Measurements from ENCODE around the gene THRA. TPM values are rescaled to one million over a fixed set of nuclear protein-coding genes. Genes with fewer than 3 reads are reported as not detected.

THRA gene
- total RNA-seq, 1 experiment from 2014 or later, result 11.4 TPM

DNA sequence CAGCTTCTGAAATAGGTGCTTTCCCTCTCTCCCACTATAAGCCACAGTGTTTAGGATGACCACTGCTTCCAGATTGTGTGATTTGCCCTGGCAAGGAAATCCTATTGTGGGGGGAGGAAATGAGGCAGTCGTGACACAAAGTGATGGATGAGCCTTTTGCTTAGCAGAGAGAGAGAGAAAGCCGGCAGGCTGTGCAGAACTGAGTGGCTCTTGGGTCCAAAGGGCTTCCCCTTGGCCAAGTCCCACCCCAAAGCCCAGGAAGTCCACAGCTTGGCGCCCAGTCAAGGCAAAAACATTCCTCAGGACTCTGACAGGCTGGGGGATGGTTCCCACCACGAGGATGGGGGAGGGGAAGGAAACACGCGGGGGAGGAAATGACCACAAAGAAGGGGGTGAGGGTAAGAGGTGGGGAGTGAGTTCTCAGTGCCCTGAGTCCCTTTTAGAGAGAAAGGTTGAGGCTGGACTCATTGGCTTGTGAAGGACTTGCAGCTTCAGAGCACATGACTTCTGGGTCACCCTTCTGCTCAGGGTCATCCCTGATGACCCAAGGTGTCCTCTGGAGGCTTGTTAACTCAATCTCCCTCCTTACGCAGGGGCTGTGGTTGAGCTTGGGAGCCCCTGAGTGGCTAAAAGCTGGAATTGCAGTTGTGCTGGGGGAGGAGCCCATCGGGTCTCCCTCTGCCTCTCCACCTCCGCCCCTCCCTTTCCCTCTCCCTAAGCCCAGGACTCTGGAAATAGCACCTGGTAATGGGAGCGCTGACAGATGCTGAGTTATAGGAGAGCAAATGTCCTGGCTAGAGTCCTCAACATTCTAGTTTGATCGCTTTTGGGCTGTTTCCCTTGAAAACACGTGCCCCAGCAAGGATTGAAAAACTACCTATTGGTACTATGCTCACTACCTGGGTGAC lies 48.7 kb downstream of the THRA start:
- intact Hi-C loops (cut with micrococcal nuclease; ENCODE audit: unreplicated experiment), result loop anchor here (1.0 to 5.0 kb wide), 3 partner anchors 25 to 85 kb away; partner anchors contain the start of gene THRA
- no peak overlapping the region for H3K27ac ChIP-seq
- TF ChIP-seq EZH2 (IDR thresholded peaks at IDR 0.05; ENCODE audit: low read depth) (no peak), CTCF (conservative IDR thresholded peaks at IDR 0.05) (peak; percentile 78)
- peaks cover 28% of the 10 kb centered on the region for H3F3A ChIP-seq (ENCODE audit: insufficient read depth, low read depth)
- no peaks in the 10 kb centered on the region for H3K27me3 ChIP-seq (ENCODE audit: insufficient read depth, low read depth)
- no peaks in the 10 kb centered on the region for H3K9me2 ChIP-seq (ENCODE audit: insufficient read depth)
- CTCF ChIA-PET, result interaction anchor here (0.6 to 1.2 kb wide), 4 partner anchors 12 to 259 kb away, joined by 3 to 8 read pairs (median 3); no protein-coding TSS in a partner anchor
- H2AFZ ChIP-seq, result no peak overlapping the region
- H3K4me1 ChIP-seq (replicated peaks; ENCODE audit: insufficient read depth), result peaks cover 38% of the 10 kb centered on the region
- POLR2A ChIA-PET (ENCODE audit: unreplicated experiment), result interaction anchor here (0.6 to 0.8 kb wide), 5 partner anchors 10 to 305 kb away, joined by 3 to 4 read pairs (median 3); no protein-coding TSS in a partner anchor
- peak; percentile 71 to 79 for DNase-seq
- no TSS peak for BruUV-seq (replicated peaks)
- H3K36me3 ChIP-seq (ENCODE audit: low read depth), result no peaks in the 10 kb centered on the region
- H3K4me2 ChIP-seq, result peak overlapping the region; percentile 53
- H3K9me3 ChIP-seq (ENCODE audit: insufficient read depth, low read depth), result no peaks in the 10 kb centered on the region
- no peaks in the 10 kb centered on the region for H4K20me1 ChIP-seq (ENCODE audit: insufficient read depth)
- no peaks in the 10 kb centered on the region for H3K79me2 ChIP-seq (ENCODE audit: low read depth)
- H3K4me3 ChIP-seq, result no peak overlapping the region

- no peaks in the 10 kb centered on the region for H4K20me1 ChIP-seq (ENCODE audit: insufficient read depth)
- H3F3A ChIP-seq (ENCODE audit: insufficient read depth, low read depth), result peaks cover 28% of the 10 kb centered on the region
- ChIA-PET POLR2A (ENCODE audit: unreplicated experiment) (interaction anchor here (0.6 kb wide), 4 partner anchors 14 to 374 kb away, joined by 3 to 12 read pairs (median 3); no protein-coding TSS in a partner anchor), CTCF (interaction anchor here (0.6 to 2.0 kb wide), 7 partner anchors 11 to 91 kb away, joined by 3 to 10 read pairs (median 8); partner anchors contain the start of gene NR1D1)
- H3K27ac ChIP-seq, result no peak overlapping the region
- no peaks in the 10 kb centered on the region for H3K9me3 ChIP-seq (ENCODE audit: insufficient read depth, low read depth)
- peaks cover 38% of the 10 kb centered on the region for H3K4me1 ChIP-seq (replicated peaks; ENCODE audit: insufficient read depth)
- H3K9me2 ChIP-seq (ENCODE audit: insufficient read depth), result no peaks in the 10 kb centered on the region
- H3K36me3 ChIP-seq (ENCODE audit: low read depth), result no peaks in the 10 kb centered on the region
- no peaks in the 10 kb centered on the region for H3K79me2 ChIP-seq (ENCODE audit: low read depth)
- BruUV-seq (replicated peaks), result no TSS peak
- no peak for DNase-seq
- no peak overlapping the region for H3K4me3 ChIP-seq
- H3K4me2 ChIP-seq, result peak overlapping the region; percentile 74
- TF ChIP-seq CTCF (conservative IDR thresholded peaks at IDR 0.05) (no peak), EZH2 (IDR thresholded peaks at IDR 0.05; ENCODE audit: low read depth) (no peak)
- no peak overlapping the region for H2AFZ ChIP-seq
- H3K27me3 ChIP-seq (ENCODE audit: insufficient read depth, low read depth), result no peaks in the 10 kb centered on the region
- intact Hi-C loops (cut with micrococcal nuclease; ENCODE audit: unreplicated experiment), result loop anchor here (5.0 kb wide), 1 partner anchor 50 kb away; the partner anchor contains the start of gene THRA
These were observed 49.5 kb downstream of the THRA start for GRCh38 chr17:40112191-40112711.

GRCh38 chr17:40112718-40113109 lies 49.9 kb downstream of the THRA start:
- H3K27ac ChIP-seq, result no peak overlapping the region
- H3K36me3 ChIP-seq (ENCODE audit: low read depth), result no peaks in the 10 kb centered on the region
- no peaks in the 10 kb centered on the region for H3K79me2 ChIP-seq (ENCODE audit: low read depth)
- ChIA-PET CTCF (interaction anchor here (0.5 to 2.0 kb wide), 13 partner anchors 11 to 1554 kb away, joined by 3 to 20 read pairs (median 6); partner anchors contain the start of gene NR1D1), POLR2A (ENCODE audit: unreplicated experiment) (interaction anchor here (0.6 to 1.3 kb wide), 6 partner anchors 8 to 374 kb away, joined by 3 to 17 read pairs (median 8); partner anchors contain the start of gene NR1D1)
- H4K20me1 ChIP-seq (ENCODE audit: insufficient read depth), result no peaks in the 10 kb centered on the region
- DNase-seq, result no peak
- H3K27me3 ChIP-seq (ENCODE audit: insufficient read depth, low read depth), result no peaks in the 10 kb centered on the region
- no peak overlapping the region for H2AFZ ChIP-seq
- TF ChIP-seq CTCF (conservative IDR thresholded peaks at IDR 0.05) (no peak), EZH2 (IDR thresholded peaks at IDR 0.05; ENCODE audit: low read depth) (no peak)
- peaks cover 28% of the 10 kb centered on the region for H3F3A ChIP-seq (ENCODE audit: insufficient read depth, low read depth)
- BruUV-seq (replicated peaks), result no TSS peak
- H3K9me3 ChIP-seq (ENCODE audit: insufficient read depth, low read depth), result no peaks in the 10 kb centered on the region
- H3K4me3 ChIP-seq, result no peak overlapping the region
- H3K9me2 ChIP-seq (ENCODE audit: insufficient read depth), result no peaks in the 10 kb centered on the region
- intact Hi-C loops (cut with micrococcal nuclease; ENCODE audit: unreplicated experiment), result loop anchor here (1.0 to 5.0 kb wide), 4 partner anchors 50 to 178 kb away; partner anchors contain the start of gene THRA
- H3K4me1 ChIP-seq (replicated peaks; ENCODE audit: insufficient read depth), result peaks cover 38% of the 10 kb centered on the region
- H3K4me2 ChIP-seq, result peak overlapping the region; percentile 74
